ENCODE results near the gene CRYM. TPM values are rescaled to one million over a fixed set of nuclear protein-coding genes. Genes with fewer than 3 reads are reported as not detected.
A peak's percentile ranks its signal among the peaks of the same experiment; 100 is the strongest.

Gene CRYM
- total and polyA plus RNA-seq, 10 of the 15 experiments (the other 5 are each of a cell fraction or from before 2014, with no cell fraction given), result 0.30 to 6.1 (median 3.9) TPM

- TF ChIP-seq ZBTB33 (IDR thresholded peaks at IDR 0.05), result no peak
- TF ChIP-seq SP1 (IDR thresholded peaks at IDR 0.05; ENCODE audit: low read depth, low read length), result no peak
- TF ChIP-seq, protein P1, sequence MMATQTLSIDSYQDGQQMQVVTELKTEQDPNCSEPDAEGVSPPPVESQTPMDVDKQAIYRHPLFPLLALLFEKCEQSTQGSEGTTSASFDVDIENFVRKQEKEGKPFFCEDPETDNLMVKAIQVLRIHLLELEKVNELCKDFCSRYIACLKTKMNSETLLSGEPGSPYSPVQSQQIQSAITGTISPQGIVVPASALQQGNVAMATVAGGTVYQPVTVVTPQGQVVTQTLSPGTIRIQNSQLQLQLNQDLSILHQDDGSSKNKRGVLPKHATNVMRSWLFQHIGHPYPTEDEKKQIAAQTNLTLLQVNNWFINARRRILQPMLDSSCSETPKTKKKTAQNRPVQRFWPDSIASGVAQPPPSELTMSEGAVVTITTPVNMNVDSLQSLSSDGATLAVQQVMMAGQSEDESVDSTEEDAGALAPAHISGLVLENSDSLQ (IDR thresholded peaks at IDR 0.05), result no peak
- TF ChIP-seq USF2 (IDR thresholded peaks at IDR 0.05; ENCODE audit: borderline replicate concordance, low read depth, low read length), result no peak
- TF ChIP-seq RELA (IDR thresholded peaks at IDR 0.05; ENCODE audit: borderline replicate concordance, partially characterized antibody), result peak; percentile 53
- no peak for TF ChIP-seq HDGF (IDR thresholded peaks at IDR 0.05)
- TF ChIP-seq WRNIP1 (IDR thresholded peaks at IDR 0.05; ENCODE audit: borderline replicate concordance, low read depth, low read length), result no peak
- TF ChIP-seq NFXL1 (IDR thresholded peaks at IDR 0.05; ENCODE audit: borderline replicate concordance), result no peak
- peak; percentile 75 for TF ChIP-seq YY1 (IDR thresholded peaks at IDR 0.05; ENCODE audit: low read depth, low read length)
- TF ChIP-seq SUPT20H (IDR thresholded peaks at IDR 0.05; ENCODE audit: borderline replicate concordance, control insufficient read depth, low read depth, low read length), result no peak
- TF ChIP-seq FOS (IDR thresholded peaks at IDR 0.05; ENCODE audit: borderline replicate concordance, extremely low read depth, insufficient read length), result no peak
- no peak for TF ChIP-seq ETV6 (conservative IDR thresholded peaks at IDR 0.05 in 1 of 2, IDR thresholded peaks at IDR 0.05 in 1 of 2; ENCODE audit: borderline replicate concordance in 1 of 2, low read depth in 1 of 2)
- TF ChIP-seq SKIL (IDR thresholded peaks at IDR 0.05; ENCODE audit: low read depth, poor library complexity, severe bottlenecking), result peak; percentile 27
- no peak for TF ChIP-seq ZNF274 (IDR thresholded peaks at IDR 0.05; ENCODE audit: insufficient read depth, insufficient read length)
- TF ChIP-seq TCF3 (IDR thresholded peaks at IDR 0.05; ENCODE audit: borderline replicate concordance, insufficient read depth, low read depth, low read length), result no peak
- peak; percentile 46; the same call in 1 of the 2 replicates for TF ChIP-seq ATF7 (IDR thresholded peaks at IDR 0.05; ENCODE audit: low read depth)
- no peak for TF ChIP-seq KAT2A (conservative IDR thresholded peaks at IDR 0.05; ENCODE audit: control insufficient read depth, low read depth, low read length)
- peak; percentile 57; the same call in 1 of the 2 replicates for TF ChIP-seq NBN (IDR thresholded peaks at IDR 0.05)
- TF ChIP-seq MAX (IDR thresholded peaks at IDR 0.05; ENCODE audit: low read depth, low read length), result no peak
- TF ChIP-seq, protein P2, sequence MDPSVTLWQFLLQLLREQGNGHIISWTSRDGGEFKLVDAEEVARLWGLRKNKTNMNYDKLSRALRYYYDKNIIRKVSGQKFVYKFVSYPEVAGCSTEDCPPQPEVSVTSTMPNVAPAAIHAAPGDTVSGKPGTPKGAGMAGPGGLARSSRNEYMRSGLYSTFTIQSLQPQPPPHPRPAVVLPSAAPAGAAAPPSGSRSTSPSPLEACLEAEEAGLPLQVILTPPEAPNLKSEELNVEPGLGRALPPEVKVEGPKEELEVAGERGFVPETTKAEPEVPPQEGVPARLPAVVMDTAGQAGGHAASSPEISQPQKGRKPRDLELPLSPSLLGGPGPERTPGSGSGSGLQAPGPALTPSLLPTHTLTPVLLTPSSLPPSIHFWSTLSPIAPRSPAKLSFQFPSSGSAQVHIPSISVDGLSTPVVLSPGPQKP (IDR thresholded peaks at IDR 0.05; ENCODE audit: low read depth, low read length), result no peak
- 0 out of 2 replicates have a peak, but pooled peaks have one; percentile 41 for TF ChIP-seq HDAC2 (IDR thresholded peaks at IDR 0.05)
These were observed 22.4 kb upstream of the CRYM start (continued) for GRCh38 chr16:21300309-21301167.
